Hematopoietic multipotent progenitor cell treated with erythropoietin and hydrocortisone succinate and interleukin-3 and kit ligand, for 15 days (in vitro differentiated cells): ENCODE data around the gene TMED6.
"Not testable (repeated sequence)": the region's sequence is repeated elsewhere in the genome, so short reads cannot be mapped to it uniquely, and the experiment has no call there.

Experiments used
- DNase-seq: peaks from one replicate; pipeline ENCODE4 v3.0.0-alpha.2; 2015; ENCODE audit warnings: low spot score

The TMED6 gene

DNA sequence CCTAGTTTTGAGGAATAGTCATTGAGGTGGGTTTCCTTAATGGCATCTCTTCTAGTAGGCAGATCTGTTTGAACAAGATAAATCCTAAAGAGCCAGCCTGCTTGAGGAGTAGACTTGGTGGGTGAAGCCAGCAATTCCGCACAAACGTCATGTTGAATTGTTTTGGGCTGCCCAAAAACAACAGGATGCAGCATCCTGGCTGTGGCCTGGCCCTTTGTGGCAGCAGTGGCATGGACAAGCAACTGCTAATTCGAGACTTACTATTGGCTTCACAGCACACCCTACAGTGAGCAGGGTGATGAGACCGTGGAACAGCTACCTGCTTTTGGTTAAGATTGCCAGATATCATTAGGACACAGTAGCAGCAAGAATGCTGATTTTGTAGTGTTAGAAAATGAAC, 49.7 kb downstream of the TMED6 start:
- DNase-seq = no peak

DNA sequence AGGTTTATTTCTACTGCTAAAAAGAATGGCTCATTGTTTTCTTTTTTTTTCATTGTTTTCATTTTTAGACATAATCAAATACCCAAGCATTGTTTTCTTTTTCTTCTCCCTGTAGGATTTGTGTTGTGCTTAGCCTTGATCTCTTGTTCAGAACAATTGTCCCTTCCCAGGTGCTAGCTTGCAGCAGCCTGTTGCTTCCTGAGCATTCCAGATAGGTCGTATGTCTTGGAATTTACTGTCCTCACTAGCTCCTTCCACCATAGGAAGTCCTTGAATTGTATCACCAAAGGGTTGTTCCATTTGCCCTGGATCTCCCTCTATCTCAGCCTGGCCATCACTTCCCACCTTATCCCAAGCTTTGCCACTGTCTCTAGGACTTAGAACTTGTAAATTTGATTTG, 50.4 kb downstream of the TMED6 start:
- DNase-seq = no peak

DNA sequence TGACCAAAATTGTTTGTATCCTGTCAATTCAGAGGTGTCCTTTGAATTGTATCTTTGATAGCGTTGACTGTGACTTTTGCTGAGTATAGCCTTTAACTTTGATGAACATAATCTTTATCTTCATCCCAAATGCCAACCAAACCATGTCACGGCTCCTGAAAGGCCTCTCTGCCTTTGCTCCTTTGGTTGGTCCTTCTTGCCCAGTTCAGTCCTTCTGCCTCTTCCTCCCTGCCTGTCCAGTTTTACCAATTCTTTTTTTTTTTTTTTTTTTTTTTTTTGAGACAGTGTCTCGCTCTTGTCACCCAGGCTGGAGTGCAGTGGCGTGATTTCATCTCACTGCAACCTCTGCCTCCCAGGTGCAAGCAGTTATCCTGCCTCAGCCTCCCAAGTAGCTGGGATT, 53.3 kb downstream of the TMED6 start:
- no peak for DNase-seq

DNA sequence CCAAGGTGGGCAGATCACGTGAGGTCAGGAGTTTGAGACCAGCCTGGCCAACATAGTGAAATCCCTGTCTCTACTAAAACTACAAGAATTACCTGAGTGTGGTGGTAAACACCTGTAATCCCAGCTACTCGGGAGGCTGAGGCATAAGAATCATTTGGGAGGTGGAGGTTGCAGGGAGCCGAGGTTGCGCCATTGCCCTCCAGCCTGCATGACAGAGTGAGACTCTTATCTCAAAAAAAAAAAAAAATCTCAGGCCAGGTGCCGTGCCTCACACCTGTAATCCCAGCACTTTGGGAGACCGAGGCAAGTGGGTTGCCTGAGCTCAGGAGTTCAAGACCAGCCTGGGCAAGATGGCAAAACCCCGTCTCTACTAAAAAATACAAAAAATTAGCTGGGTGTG, 54.8 kb downstream of the TMED6 start:
- not testable (repeated sequence) for DNase-seq

DNA sequence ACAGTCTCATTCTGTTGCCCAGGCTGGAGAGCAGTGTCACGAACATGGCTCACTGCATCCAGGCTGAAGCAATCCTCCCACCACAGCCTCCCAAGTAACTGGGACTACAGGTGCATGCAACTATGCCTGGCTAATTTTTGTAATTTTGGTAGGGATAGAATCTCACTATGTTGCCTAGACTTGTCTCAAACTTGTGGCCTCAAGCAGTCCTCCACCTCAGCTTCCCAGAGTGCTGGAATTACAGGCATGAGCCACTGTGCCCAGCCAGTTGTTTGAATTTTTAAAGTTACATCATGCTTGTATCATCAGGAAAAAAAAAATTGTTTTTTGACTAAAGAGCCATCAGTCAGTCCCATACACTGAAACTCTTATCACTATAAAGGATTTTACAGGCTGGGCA, 57.5 kb downstream of the TMED6 start:
- DNase-seq = no peak

DNA sequence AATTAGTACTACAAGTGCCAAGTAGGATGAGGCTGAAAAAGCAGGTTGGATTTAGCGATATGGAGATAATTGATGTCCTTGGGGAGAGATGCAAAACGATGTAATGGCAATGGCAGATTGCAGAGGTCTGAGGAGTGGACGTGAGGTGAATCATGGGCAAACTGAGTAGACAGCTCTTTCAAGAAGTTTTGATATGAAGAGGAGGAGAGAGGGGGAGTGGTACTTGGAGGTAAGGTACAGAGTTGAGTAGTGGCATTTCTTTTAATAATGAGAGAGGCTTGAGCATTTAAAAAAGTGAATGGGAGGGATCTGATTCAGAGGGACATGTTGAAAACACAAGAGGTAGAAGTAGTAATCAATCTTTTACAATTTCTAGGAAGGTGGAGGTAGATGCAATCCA, 58.2 kb downstream of the TMED6 start:
- no peak for DNase-seq
